ENCODE data around the gene LFNG. TPM values are rescaled to one million over a fixed set of nuclear protein-coding genes. Genes with fewer than 3 reads are reported as not detected.
A peak's percentile ranks its signal among the peaks of the same experiment; 100 is the strongest.

LFNG gene
- 10 to 100 TPM; 38.0 to 59.2 TPM for total RNA-seq
- 10 to 100 TPM in 3 of 6 donors, 1 to 10 TPM in 3; 5.2 to 12.5 (median 9.9) TPM for polyA plus RNA-seq (ENCODE audit: insufficient read length in 6 of 6)
- long read RNA-seq, donor 1, transcript LFNG-201 (8 exons, 2,377 nt): major isoform, 6 of 6 reads
- long read RNA-seq, donor 1, partial matches to known transcripts: 0 of 6 reads
- long read RNA-seq, donor 1, other reads (novel, unspliced or antisense): 0 of 6 reads
- long read RNA-seq, donor 2, transcript LFNG-201 (8 exons, 2,377 nt): major isoform, 8 of 8 reads
- long read RNA-seq, donor 2, partial matches to known transcripts: 0 of 8 reads
- long read RNA-seq, donor 2, other reads (novel, unspliced or antisense): 0 of 8 reads
- long read RNA-seq, donor 3, transcript LFNG-201 (8 exons, 2,377 nt): major isoform, 6 of 6 reads
- long read RNA-seq, donor 3, partial matches to known transcripts: 0 of 6 reads
- long read RNA-seq, donor 3, other reads (novel, unspliced or antisense): 0 of 6 reads
- long read RNA-seq, donor 4, partial matches to known transcripts: 0 of 1 reads
- long read RNA-seq, donor 4, other reads (novel, unspliced or antisense): 1 of 1 reads
- long read RNA-seq, donor 5, partial matches to known transcripts: 0 of 4 reads
- long read RNA-seq, donor 5, other reads (novel, unspliced or antisense): 0 of 4 reads
- long read RNA-seq, donor 6, partial matches to known transcripts: 0 of 4 reads
- long read RNA-seq, donor 6, other reads (novel, unspliced or antisense): 0 of 4 reads
- long read RNA-seq, donor 7, partial matches to known transcripts: 0 of 2 reads
- long read RNA-seq, donor 7, other reads (novel, unspliced or antisense): 0 of 2 reads
- long read RNA-seq, donor 8, transcript LFNG-201 (8 exons, 2,377 nt): major isoform, 5 of 5 reads
- long read RNA-seq, donor 8, partial matches to known transcripts: 0 of 5 reads
- long read RNA-seq, donor 8, other reads (novel, unspliced or antisense): 0 of 5 reads
- long read RNA-seq, donor 9: 0 reads
- long read RNA-seq, donor 10: 0 reads
- long read RNA-seq, donor 11, transcript LFNG-201 (8 exons, 2,377 nt): major isoform, 17 of 47 reads
- long read RNA-seq, donor 11, partial matches to known transcripts: 30 of 47 reads
- long read RNA-seq, donor 11, other reads (novel, unspliced or antisense): 0 of 47 reads
- long read RNA-seq, donor 12, partial matches to known transcripts: 0 of 3 reads
- long read RNA-seq, donor 12, other reads (novel, unspliced or antisense): 0 of 3 reads

- no peak for TF ChIP-seq CTCF (IDR thresholded peaks at IDR 0.05)
- Histone ChIP-seq H3K27ac (peak within 1 kb of the TSS; percentile 14 to 82), H3K36me3 (no peaks in the 10 kb centered on the region), H3K9me3 (no peaks in the 10 kb centered on the region), H3K27me3 (peaks cover 0 to 16% of the 10 kb centered on the region in 2 donors), H3K4me1 (peaks cover 32 to 55% of the 10 kb centered on the region in 2 donors), H3K4me3 (peak within 1 kb of the TSS; percentile 40 to 81)
- intact Hi-C loops (cut with DNase I): no loop called here
- DNase-seq (peak; percentile 82 to 94 (median 91)), ATAC-seq (peak; percentile 73)
Measured at GRCh38 chr7:2519119-2519930, at the start of gene LFNG. Gene LFNG (plus strand): TSS chr7:2519774. CDS start chr7:2519862, 88 bp downstream.

GRCh38 chr7:2470204-2471021, 49.2 kb upstream of the LFNG start:
- intact Hi-C loops (cut with DNase I): loop anchor here in 1 of 2 donors (10.0 kb wide), 1 partner anchor 94 kb away; no protein-coding TSS in a partner anchor

GRCh38 chr7:2471022-2471329, 48.6 kb upstream of the LFNG start:
- H3K36me3 ChIP-seq: no peaks in the 10 kb centered on the region
- intact Hi-C loops (cut with DNase I): loop anchor here in 1 of 2 donors (10.0 kb wide), 1 partner anchor 94 kb away; no protein-coding TSS in a partner anchor
- H3K27ac ChIP-seq: no peak overlapping the region
- H3K4me3 ChIP-seq: no peak overlapping the region
- DNase-seq: no peak
- TF ChIP-seq CTCF (IDR thresholded peaks at IDR 0.05): no peak
- H3K4me1 ChIP-seq: peaks cover 4 to 28% of the 10 kb centered on the region in 2 donors
- H3K9me3 ChIP-seq: no peaks in the 10 kb centered on the region
- ATAC-seq: no peak
- H3K27me3 ChIP-seq: peaks cover 0 to 8% of the 10 kb centered on the region in 2 donors

More at GRCh38 chr7:2470204-2471021, 49.2 kb upstream of the LFNG start:
- Histone ChIP-seq H3K4me3 (no peak overlapping the region), H3K4me1 (peaks cover 4 to 28% of the 10 kb centered on the region in 2 donors), H3K27ac (no peak overlapping the region), H3K36me3 (no peaks in the 10 kb centered on the region), H3K27me3 (peaks cover 0 to 8% of the 10 kb centered on the region in 2 donors), H3K9me3 (no peaks in the 10 kb centered on the region)
- ATAC-seq: no peak
- TF ChIP-seq CTCF (IDR thresholded peaks at IDR 0.05): no peak
- peak in 1 of 4 donors; percentile 73 for DNase-seq

- H3K27me3 ChIP-seq: peaks cover 0 to 8% of the 10 kb centered on the region in 2 donors
- intact Hi-C loops (cut with DNase I): loop anchor here in 1 of 2 donors (10.0 kb wide), 1 partner anchor 93 kb away; no protein-coding TSS in a partner anchor
- no peaks in the 10 kb centered on the region for H3K9me3 ChIP-seq
- DNase-seq: peak in 3 of 4 donors; percentile 41 to 79 (median 76)
- H3K4me3 ChIP-seq: no peak overlapping the region
- H3K4me1 ChIP-seq: peaks cover 4 to 28% of the 10 kb centered on the region in 2 donors
- ATAC-seq: no peak
- TF ChIP-seq CTCF (IDR thresholded peaks at IDR 0.05): no peak
- H3K36me3 ChIP-seq: no peaks in the 10 kb centered on the region
- no peak overlapping the region for H3K27ac ChIP-seq
Measured at GRCh38 chr7:2471396-2471795, 48.2 kb upstream of the LFNG start.

Data from left lung (tissue), 14 donors.